RWPE1 (cell line): Measurements from ENCODE around the gene BLOC1S1.

Experiments
- CTCF ChIA-PET: fragments of 350-600 bp; sonication (Branson Sonifier 250); formaldehyde crosslinking; extraction: SDS; loops from one replicate; lab custom pipeline; 2021; lab: Yijun Ruan, JAX
- POLR2A ChIA-PET: fragments of 400-600 bp; formaldehyde crosslinking; extraction: SDS; loops from one replicate; lab custom pipeline; 2020; ENCODE audit warnings: antibody characterized with exemption; ENCODE audit not compliant: low non-redundant PET; lab: Yijun Ruan, JAX
- DNase-seq: peaks from one replicate; pipeline ENCODE4 v3.0.0; 2012; ENCODE audit warnings: low spot score
- H3K27ac ChIP-seq: fragments of 450-650 bp; 2 replicates; pipeline ENCODE4 v1.5.1; 2017
- TF ChIP-seq, protein P1 (sequence below): fragments of 450-650 bp; conservative IDR thresholded peaks from 2 replicates; pipeline ENCODE4 v1.5.1; 2017; ENCODE audit warnings: low read depth, mild to moderate bottlenecking

BLOC1S1 gene

DNA sequence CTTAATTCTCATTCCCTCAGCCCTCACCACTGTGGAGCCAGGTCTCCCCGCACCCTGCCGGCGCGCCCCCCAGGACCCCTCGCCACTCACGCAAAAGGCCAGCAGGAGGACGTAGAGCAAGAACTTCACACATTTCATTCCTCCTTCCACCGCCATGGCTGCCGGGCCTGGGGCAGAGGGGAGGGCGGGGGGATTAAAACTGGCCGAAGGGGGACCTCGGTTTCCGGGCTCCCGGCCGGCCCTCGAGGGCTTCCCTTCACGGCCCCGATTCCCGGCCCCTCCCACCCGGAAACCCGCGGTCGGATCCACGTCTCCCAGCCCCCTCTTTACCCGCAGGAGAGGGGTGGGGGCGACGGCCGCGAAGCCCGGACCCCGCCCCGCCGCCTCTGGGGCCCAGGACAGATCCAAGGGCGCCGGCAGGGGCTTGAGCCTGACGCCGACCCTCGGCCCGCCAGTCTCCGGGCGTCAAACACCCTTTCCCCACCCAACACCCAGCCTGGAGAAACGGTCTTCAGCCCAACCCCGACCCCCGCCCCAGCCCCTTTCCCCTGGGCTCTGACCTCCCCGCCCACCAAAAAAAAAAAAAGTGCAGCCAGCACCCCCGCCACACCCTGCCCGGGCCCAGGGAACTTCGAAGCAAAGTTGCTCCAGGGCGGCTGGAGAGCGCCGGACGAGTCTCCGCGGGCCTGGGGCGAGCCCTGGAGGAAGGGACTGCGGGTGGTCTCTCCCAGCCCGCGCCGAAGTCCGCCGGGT is 12.5 kb downstream of the BLOC1S1 start:
- CTCF ChIA-PET = interaction anchor here (0.6 kb wide), 1 partner anchor 55 kb away, joined by 5 read pairs; no protein-coding TSS in a partner anchor
- POLR2A ChIA-PET = no interaction called here
- TF ChIP-seq, protein P1, sequence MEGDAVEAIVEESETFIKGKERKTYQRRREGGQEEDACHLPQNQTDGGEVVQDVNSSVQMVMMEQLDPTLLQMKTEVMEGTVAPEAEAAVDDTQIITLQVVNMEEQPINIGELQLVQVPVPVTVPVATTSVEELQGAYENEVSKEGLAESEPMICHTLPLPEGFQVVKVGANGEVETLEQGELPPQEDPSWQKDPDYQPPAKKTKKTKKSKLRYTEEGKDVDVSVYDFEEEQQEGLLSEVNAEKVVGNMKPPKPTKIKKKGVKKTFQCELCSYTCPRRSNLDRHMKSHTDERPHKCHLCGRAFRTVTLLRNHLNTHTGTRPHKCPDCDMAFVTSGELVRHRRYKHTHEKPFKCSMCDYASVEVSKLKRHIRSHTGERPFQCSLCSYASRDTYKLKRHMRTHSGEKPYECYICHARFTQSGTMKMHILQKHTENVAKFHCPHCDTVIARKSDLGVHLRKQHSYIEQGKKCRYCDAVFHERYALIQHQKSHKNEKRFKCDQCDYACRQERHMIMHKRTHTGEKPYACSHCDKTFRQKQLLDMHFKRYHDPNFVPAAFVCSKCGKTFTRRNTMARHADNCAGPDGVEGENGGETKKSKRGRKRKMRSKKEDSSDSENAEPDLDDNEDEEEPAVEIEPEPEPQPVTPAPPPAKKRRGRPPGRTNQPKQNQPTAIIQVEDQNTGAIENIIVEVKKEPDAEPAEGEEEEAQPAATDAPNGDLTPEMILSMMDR = no peak
- H3K27ac ChIP-seq = peak overlapping the region; percentile 99
- peak; percentile 55 for DNase-seq

GRCh38 chr12:55728939-55729818 is 13.3 kb downstream of the BLOC1S1 start, which contains the start of gene CD63:
Gene CD63 (minus strand): TSS chr12:55729009. CDS start chr12:55728341, 668 bp downstream.
- CTCF ChIA-PET = interaction anchor here (0.5 to 1.3 kb wide), 3 partner anchors 9 to 33 kb away, joined by 3 to 5 read pairs (median 4); partner anchors contain the start of gene RDH5
- POLR2A ChIA-PET = interaction anchor here (0.5 kb wide), 2 partner anchors 318 to 332 kb away, joined by 3 read pairs; no protein-coding TSS in a partner anchor
- TF ChIP-seq, protein P1 = no peak
- H3K27ac ChIP-seq = peak within 1 kb of the TSS; percentile 99
- DNase-seq = peak; percentile 96

DNA sequence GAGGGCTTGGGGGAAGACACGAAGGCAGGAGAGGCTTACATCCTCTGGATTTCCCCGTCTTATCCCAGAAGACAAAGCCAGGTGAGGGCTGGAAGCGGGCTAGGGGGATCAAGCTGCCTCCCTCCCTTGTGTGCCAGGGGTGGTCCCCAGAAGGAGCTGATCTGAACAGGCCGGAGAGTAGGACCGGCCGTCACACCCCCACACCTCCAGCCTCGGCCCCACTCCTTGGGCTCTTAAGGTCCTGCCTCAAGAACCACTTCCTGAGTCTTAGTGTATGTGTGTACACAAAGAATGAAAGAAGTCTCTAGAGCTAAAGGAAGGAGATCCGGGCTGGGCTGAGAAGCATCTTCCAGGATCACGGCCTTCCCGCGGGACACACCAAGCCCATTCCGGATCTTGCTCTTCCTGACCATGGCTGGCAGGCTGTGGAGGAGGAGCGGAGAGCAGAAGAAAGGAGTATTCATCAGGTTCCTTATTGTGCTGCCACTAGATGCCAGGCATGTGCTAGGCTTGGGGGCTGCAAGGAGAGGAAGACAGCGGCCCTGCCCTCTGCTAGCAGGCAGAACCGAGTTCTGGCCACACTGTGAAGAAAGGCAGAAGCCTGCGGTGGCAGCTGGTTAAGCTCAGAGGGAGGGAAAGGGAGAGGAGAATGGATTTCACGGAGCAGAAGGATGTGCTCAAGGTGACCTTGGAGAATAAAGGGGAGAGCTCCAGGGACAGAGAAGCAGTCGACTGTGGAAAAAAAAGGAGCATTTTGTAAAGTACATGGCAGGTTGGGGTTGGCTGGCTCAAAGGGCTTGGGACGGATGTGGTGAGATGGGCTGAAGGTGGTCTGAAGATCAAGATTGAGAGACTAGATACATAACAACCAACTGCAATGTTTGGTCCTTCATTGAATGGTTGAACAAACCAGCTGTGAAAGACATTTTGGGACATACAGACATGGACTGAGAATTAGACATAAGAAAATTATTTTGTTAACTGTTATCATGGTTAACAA is 14.3 kb downstream of the BLOC1S1 start:
- DNase-seq = no peak
- CTCF ChIA-PET = interaction anchor here (0.7 to 1.3 kb wide), 3 partner anchors 9 to 472 kb away, joined by 3 to 5 read pairs (median 3); partner anchors contain the start of gene RDH5
- POLR2A ChIA-PET = interaction anchor here (0.5 to 0.6 kb wide), 3 partner anchors 243 to 331 kb away, joined by 3 read pairs; no protein-coding TSS in a partner anchor
- TF ChIP-seq, protein P1 = no peak
- peak overlapping the region; percentile 99 for H3K27ac ChIP-seq

GRCh38 chr12:55732288-55732687 is 16.4 kb downstream of the BLOC1S1 start:
- ChIA-PET POLR2A (interaction anchor here (0.5 kb wide), 1 partner anchor 78 kb away, joined by 4 read pairs; no protein-coding TSS in a partner anchor), CTCF (no interaction called here)
- TF ChIP-seq, protein P1 = no peak
- peak overlapping the region; percentile 16; the same call in 1 of the 2 replicates for H3K27ac ChIP-seq
- no peak for DNase-seq

DNA sequence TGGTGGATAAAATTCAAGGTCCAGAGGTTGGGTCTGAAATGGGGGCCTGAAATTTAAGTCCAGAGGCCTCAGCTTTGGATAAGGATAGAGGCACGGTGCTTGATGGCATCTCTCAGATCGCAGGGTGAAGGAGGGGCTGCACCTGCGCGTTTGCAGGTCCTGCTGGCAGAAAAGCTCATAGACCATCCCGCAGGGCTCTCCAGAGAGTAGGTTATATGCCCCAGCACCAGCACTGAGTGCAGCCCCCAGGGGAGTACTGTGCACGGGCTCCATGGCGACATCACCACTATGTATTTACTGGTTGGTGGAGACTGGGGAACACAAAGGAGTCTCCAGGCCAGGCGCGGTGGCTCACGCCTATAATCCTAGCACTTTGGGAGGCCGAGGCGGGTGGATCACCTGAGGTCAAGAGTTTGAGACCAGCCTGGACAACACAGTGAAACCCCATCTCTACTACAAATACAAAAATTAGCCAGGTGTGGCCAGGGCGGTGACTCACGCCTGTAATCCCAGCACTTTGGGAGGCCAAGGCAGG is 17.2 kb downstream of the BLOC1S1 start:
- TF ChIP-seq, protein P1 = no peak
- peak overlapping the region; percentile 19; the same call in 1 of the 2 replicates for H3K27ac ChIP-seq
- ChIA-PET POLR2A (no interaction called here), CTCF (interaction anchor here (0.6 to 0.7 kb wide), 2 partner anchors 46 to 351 kb away, joined by 4 to 5 read pairs; no protein-coding TSS in a partner anchor)
- DNase-seq = no peak
